ENCODE measurements around the gene PDF.
A peak's percentile ranks its signal among the peaks of the same experiment; 100 is the strongest.

PDF gene

DNA sequence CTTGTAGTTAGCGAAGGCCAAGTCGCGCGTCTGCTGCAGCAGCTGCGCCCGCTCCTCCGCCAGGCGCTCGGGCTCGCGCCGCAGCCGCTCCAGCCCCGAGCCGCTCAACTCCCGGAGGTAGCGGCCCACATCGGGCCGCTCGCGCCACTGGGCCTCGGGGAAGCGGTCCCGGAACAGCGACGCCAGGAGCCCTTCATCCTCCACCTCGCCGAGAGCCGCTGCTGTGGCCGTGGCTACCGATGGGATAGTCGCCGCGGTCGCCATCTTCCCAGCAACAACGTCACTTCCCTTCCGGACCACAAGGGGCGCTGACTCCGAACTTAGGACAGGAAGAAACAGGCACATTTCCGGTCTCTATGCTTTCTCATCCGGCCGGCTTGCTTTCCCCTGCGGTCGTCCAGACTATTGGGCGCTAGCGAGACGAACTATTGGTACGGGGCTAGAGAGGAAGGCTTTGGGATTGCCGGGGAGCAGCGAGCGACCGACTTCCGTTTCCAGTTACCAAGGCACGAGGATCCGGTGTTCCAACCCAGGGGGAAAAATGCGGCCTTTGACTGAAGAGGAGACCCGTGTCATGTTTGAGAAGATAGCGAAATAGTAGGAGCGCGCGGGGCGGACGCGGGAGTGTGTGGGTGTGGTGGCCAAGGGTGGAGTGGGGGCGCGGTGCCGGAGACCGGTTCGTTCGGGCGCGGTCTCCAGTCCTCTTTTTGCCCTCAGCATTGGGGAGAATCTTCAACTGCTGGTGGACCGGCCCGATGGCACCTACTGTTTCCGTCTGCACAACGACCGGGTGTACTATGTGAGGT lies 9.1 kb upstream of the PDF start, which contains the start of the genes COG8 and NIP7:
Gene COG8 (minus strand): TSS at position 276 of the 806 bp plus-strand sequence. CDS start 12 bp downstream, at position 264.
Gene NIP7 (plus strand): TSS at position 484 of the 806 bp plus-strand sequence. CDS start 58 bp downstream, at position 542.
- peak; percentile 85 to 92 for DNase-seq (ENCODE audit: low read depth in 2 of 2)

GRCh38 chr16:69338557-69339288 lies 8.3 kb upstream of the PDF start:
- no peak for DNase-seq (ENCODE audit: low read depth in 2 of 2)

- no peak for DNase-seq (ENCODE audit: low read depth in 2 of 2)
Observed at GRCh38 chr16:69334696-69335095, 4.3 kb upstream of the PDF start.

GRCh38 chr16:69329369-69330285 lies 761 bp downstream of the PDF start:
- peak; percentile 15 to 28 for DNase-seq (ENCODE audit: low read depth in 2 of 2)

- DNase-seq (ENCODE audit: low read depth in 2 of 2): no peak
Observed at GRCh38 chr16:69328854-69329316, 1.5 kb downstream of the PDF start.

DNA sequence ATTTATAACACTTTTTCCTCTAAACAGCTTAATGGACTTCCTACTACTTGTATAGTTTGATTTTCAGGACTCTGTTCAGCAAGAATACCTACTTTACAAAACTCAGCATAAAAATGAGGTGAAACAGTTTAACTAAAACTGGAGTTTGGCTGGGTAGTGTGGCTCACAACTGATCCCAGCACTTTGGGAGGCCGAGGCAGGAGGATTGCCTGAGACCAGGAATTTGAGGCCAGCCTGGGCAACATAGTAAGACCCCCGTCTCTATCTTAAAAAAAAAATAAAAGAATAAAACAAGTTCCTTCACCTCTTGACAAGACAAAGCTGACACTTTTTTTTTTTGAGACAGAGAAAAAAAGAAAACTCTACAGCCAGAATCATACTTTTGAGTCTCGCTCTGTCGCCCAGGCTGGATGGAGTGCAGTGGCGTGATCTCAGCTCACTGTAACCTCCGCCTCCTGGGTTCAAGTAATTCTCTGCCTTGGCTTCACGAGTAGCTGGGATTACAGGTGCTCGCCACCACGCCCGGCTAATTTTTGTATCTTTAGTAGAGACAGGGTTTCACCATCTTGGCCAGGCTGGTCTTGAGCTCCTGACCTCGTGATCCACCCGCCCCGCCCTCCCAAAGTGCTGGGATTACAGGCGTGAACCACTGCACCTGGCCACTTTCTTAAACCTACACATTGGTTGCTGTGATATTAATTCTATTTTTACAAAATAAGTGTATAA lies 2.6 kb downstream of the PDF start:
- no peak for DNase-seq (ENCODE audit: low read depth in 2 of 2)

GRCh38 chr16:69326172-69326873 lies 4.1 kb downstream of the PDF start:
- no peak for DNase-seq (ENCODE audit: low read depth in 2 of 2)

GRCh38 chr16:69325784-69326171 lies 4.6 kb downstream of the PDF start:
- DNase-seq (ENCODE audit: low read depth in 2 of 2): no peak

DNA sequence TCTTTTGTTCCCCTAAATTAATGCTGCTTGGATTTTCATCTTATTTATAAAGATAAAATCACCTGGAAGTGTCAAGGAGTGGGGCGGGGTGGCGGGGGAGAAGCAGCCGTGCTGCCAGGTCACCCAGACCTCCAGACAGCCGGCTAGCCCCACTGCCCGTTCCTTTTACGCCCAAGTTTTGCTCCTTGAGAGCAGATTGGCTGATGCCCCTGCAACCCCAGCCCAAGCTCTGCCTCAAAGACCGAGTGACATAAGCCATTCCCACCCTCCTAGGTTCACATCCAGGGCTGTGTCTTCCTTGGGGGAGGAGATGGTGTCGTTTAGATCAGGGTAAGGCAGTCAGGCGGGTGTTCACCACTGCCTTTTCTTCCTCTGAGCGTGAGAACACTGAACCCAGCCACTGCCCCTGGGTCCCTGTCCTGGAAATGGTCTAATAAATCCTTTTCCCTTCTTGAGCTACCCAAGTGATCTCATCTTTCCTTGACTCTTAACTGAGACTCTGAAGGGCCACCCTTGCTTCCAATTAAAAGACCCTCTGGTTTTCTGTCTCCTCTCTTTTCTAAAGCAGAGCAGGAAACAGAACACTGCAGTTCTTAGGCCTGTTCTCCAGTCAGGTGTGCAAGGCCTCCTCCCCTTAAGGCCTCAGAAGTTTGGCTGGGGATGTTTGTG lies 5.7 kb downstream of the PDF start:
- DNase-seq (ENCODE audit: low read depth in 2 of 2): no peak

GRCh38 chr16:69324013-69324531 lies 6.3 kb downstream of the PDF start:
- no peak for DNase-seq (ENCODE audit: low read depth in 2 of 2)

DNA sequence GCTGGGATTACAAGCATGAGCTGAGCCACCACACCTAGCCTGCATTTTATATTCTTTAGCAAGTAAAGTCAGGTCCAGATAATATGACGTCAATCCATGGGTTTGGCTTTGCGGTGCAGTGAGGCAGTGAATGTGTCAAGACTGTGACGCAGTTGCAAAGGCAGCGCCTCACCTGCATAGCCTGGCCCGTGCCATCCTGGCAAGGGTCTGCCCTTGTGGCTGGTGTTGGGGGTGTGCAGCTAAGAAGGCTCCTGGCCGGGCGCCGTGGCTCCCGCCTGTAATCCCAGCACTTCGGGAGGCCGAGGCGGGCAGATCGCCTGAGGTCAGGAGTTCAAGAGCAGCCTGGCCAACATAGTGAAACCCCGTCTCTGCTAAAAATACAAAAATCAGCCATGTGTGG lies 7.0 kb downstream of the PDF start:
- no peak for DNase-seq (ENCODE audit: low read depth in 2 of 2)

- DNase-seq (ENCODE audit: low read depth in 2 of 2): no peak
Observed at GRCh38 chr16:69322343-69322742, 8.0 kb downstream of the PDF start.

DNA sequence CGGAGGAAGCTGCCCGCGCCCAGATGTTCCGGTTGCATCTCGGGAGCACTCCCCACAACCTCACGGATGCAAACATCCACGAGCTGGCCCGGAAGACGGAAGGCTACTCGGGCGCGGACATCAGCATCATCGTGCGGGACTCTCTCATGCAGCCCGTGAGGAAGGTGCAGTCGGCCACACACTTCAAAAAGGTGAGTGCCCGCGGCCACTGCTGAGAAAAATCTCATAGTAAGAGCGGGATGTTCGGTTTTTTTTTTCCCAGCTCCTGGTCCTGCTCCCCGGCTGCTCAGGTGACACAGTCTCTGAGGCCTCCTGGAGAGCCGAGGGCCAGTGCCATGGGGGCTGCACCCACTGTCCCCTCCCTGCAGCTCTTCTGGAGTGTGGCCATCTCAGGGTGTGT lies 9.3 kb downstream of the PDF start:
- no peak for DNase-seq (ENCODE audit: low read depth in 2 of 2)

- DNase-seq (ENCODE audit: low read depth in 2 of 2): no peak
Observed at GRCh38 chr16:69320740-69321073, 9.7 kb downstream of the PDF start.

DNA sequence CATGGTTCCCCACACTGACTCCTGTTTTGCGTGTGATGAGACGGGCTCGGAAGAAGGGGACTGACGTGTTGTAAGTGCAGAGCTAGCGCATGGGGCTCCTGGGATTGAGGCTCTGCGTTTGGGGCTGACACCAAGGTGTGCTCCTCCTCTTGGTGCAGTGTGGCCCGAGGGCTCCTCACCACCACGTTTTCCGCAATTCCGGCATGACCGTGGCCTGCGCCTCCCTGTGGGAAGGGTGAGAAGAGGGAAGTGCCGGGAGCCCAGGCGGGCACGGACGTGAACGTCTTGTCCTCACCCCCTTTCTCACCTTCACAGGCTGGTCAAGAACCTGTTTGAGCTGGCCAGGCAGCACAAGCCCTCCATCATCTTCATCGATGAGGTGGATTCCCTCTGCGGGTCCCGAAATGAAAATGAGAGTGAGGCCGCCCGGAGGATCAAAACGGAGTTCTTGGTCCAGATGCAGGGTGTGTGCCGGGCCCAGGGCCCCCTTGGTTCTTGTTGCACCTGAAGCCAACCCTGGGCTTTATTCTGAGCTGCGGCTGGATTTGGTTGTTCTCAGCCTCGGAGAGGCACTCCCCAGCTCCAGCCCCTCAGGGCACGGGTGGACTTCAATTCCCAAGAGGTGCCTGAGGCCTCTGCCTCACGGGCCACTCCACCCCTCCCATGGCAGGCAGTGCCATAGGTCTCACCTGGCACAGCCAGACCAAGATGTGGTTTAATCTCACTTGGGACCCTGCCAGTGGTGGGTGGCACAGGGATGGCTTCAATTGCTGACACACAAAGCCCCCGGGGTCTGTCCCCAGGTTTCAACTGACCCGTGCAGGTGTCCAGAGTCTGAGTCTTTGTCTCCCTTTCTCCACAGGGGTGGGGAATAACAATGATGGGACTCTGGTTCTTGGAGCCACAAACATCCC lies 10.3 kb downstream of the PDF start:
- DNase-seq (ENCODE audit: low read depth in 2 of 2): no peak

GRCh38 chr16:69319381-69319780 lies 11.0 kb downstream of the PDF start:
- DNase-seq (ENCODE audit: low read depth in 2 of 2): no peak

DNA sequence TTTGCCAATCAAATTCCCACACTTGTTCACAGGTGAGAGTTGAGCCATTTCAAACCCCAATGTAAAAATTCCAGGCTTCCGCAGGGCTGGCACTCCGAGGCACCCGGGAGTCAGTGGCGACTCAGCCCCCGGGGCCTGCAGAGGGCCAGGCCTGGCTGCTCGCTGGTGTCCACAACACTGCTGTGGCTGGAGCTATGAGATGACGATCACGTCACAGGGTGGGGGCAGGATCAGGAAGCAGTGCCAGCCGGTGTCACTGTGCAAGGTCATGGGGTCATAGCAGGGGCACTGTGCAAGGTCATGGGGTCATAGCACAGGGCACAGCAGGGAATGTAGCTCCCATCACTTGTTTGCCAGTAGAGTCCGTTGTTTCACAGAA lies 11.5 kb downstream of the PDF start:
- no peak for DNase-seq (ENCODE audit: low read depth in 2 of 2)

- DNase-seq (ENCODE audit: low read depth in 2 of 2): no peak
Observed at GRCh38 chr16:69318177-69318910, 12.0 kb downstream of the PDF start.

All from stimulated activated CD4-positive, alpha-beta T cell treated with anti-CD3 and anti-CD28 coated beads, Interleukin-12 subunit alpha, Interleukin-12 subunit beta, amount 100 ng/mL, for 24 hours (primary cell).